Measurements from ENCODE around the gene MRPS24. TPM values are rescaled to one million over a fixed set of nuclear protein-coding genes. Genes with fewer than 3 reads are reported as not detected.
"Not testable (repeated sequence)": the region's sequence is repeated elsewhere in the genome, so short reads cannot be mapped to it uniquely, and the experiment has no call there.

The MRPS24 gene
- total RNA-seq, 1 donor from 2014 or later = 54.6 TPM

- DNase-seq (ENCODE audit: low spot score) = no peak
- Histone ChIP-seq H3K9ac (no peak overlapping the region), H3K4me1 (no peaks in the 10 kb centered on the region), H3K36me3 (no peaks in the 10 kb centered on the region), H3K27ac (no peak overlapping the region), H3K79me2 (ENCODE audit: low read depth) (no peaks in the 10 kb centered on the region), H4K20me1 (ENCODE audit: low read depth) (no peaks in the 10 kb centered on the region), H3K9me3 (ENCODE audit: low read depth) (peaks cover 4% of the 10 kb centered on the region), H3K27me3 (no peaks in the 10 kb centered on the region), H3K4me2 (no peak overlapping the region), H2AFZ (replicated peaks) (no peak overlapping the region), H3K4me3 (no peak overlapping the region), H3F3A (ENCODE audit: low read depth) (no peaks in the 10 kb centered on the region)
- Mint-ChIP-seq H3K4me3 (no peak overlapping the region), H3K4me1 (peaks cover 3% of the 10 kb centered on the region), H3K9me3 (peaks cover 4% of the 10 kb centered on the region), H3K36me3 (no peaks in the 10 kb centered on the region), H3K27ac (no peak overlapping the region), H3K27me3 (ENCODE audit: insufficient read depth, low read depth) (peaks cover 2% of the 10 kb centered on the region)
- no peak for TF ChIP-seq EZH2phosphoT487 (IDR thresholded peaks at IDR 0.05)
- no peak for TF ChIP-seq EZH2 (IDR thresholded peaks at IDR 0.05)
- TF ChIP-seq CTCF (IDR thresholded peaks at IDR 0.05) = no peak
Measured at GRCh38 chr7:43834463-43835251, 34.7 kb downstream of the MRPS24 start.

GRCh38 chr7:43830917-43831316 lies 38.4 kb downstream of the MRPS24 start:
- not testable (repeated sequence) for H3K4me1 ChIP-seq; H3F3A ChIP-seq (ENCODE audit: low read depth); H3K27ac Mint-ChIP-seq; H3K36me3 Mint-ChIP-seq; H3K4me1 Mint-ChIP-seq; H3K4me2 ChIP-seq; H2AFZ ChIP-seq (replicated peaks); H3K4me3 Mint-ChIP-seq; H3K36me3 ChIP-seq; H3K27me3 Mint-ChIP-seq (ENCODE audit: insufficient read depth, low read depth); H3K4me3 ChIP-seq; DNase-seq (ENCODE audit: low spot score); H3K27ac ChIP-seq; H3K27me3 ChIP-seq; H3K9ac ChIP-seq; H4K20me1 ChIP-seq (ENCODE audit: low read depth); H3K79me2 ChIP-seq (ENCODE audit: low read depth); H3K9me3 Mint-ChIP-seq; H3K9me3 ChIP-seq (ENCODE audit: low read depth)

GRCh38 chr7:43825391-43825808 lies 43.9 kb downstream of the MRPS24 start:
- H3K27me3 Mint-ChIP-seq (ENCODE audit: insufficient read depth, low read depth) = peaks cover 11% of the 10 kb centered on the region
- Histone ChIP-seq H3K27ac (no peak overlapping the region), H3K79me2 (ENCODE audit: low read depth) (no peaks in the 10 kb centered on the region), H3K36me3 (no peaks in the 10 kb centered on the region), H3K9me3 (ENCODE audit: low read depth) (no peaks in the 10 kb centered on the region), H3K4me1 (no peaks in the 10 kb centered on the region), H3K27me3 (no peaks in the 10 kb centered on the region), H3F3A (ENCODE audit: low read depth) (no peaks in the 10 kb centered on the region), H3K4me3 (no peak overlapping the region), H3K4me2 (no peak overlapping the region), H3K9ac (no peak overlapping the region), H4K20me1 (ENCODE audit: low read depth) (no peaks in the 10 kb centered on the region), H2AFZ (replicated peaks) (no peak overlapping the region)
- DNase-seq (ENCODE audit: low spot score) = no peak
- no peaks in the 10 kb centered on the region for H3K36me3 Mint-ChIP-seq
- TF ChIP-seq CTCF (IDR thresholded peaks at IDR 0.05) (no peak), EZH2 (IDR thresholded peaks at IDR 0.05) (no peak), EZH2phosphoT487 (IDR thresholded peaks at IDR 0.05) (no peak)
- no peaks in the 10 kb centered on the region for H3K4me1 Mint-ChIP-seq
- no peak overlapping the region for H3K4me3 Mint-ChIP-seq
- H3K27ac Mint-ChIP-seq = no peak overlapping the region
- H3K9me3 Mint-ChIP-seq = peaks cover 7% of the 10 kb centered on the region

GRCh38 chr7:43824963-43825362 lies 44.4 kb downstream of the MRPS24 start:
- Mint-ChIP-seq H3K4me3 (no peak overlapping the region), H3K36me3 (no peaks in the 10 kb centered on the region), H3K9me3 (peaks cover 7% of the 10 kb centered on the region), H3K27ac (no peak overlapping the region), H3K27me3 (ENCODE audit: insufficient read depth, low read depth) (peaks cover 9% of the 10 kb centered on the region), H3K4me1 (no peaks in the 10 kb centered on the region)
- Histone ChIP-seq H3K9me3 (ENCODE audit: low read depth) (no peaks in the 10 kb centered on the region), H3K36me3 (no peaks in the 10 kb centered on the region), H3K27ac (no peak overlapping the region), H4K20me1 (ENCODE audit: low read depth) (no peaks in the 10 kb centered on the region), H3K4me1 (no peaks in the 10 kb centered on the region), H3K79me2 (ENCODE audit: low read depth) (no peaks in the 10 kb centered on the region), H3F3A (ENCODE audit: low read depth) (no peaks in the 10 kb centered on the region), H2AFZ (replicated peaks) (no peak overlapping the region), H3K4me3 (no peak overlapping the region), H3K4me2 (no peak overlapping the region), H3K9ac (no peak overlapping the region), H3K27me3 (no peaks in the 10 kb centered on the region)
- TF ChIP-seq CTCF (IDR thresholded peaks at IDR 0.05) = no peak
- TF ChIP-seq EZH2 (IDR thresholded peaks at IDR 0.05) = no peak
- no peak for TF ChIP-seq EZH2phosphoT487 (IDR thresholded peaks at IDR 0.05)
- no peak for DNase-seq (ENCODE audit: low spot score)

GRCh38 chr7:43824513-43824912 lies 44.8 kb downstream of the MRPS24 start:
- H3K36me3 ChIP-seq; H2AFZ ChIP-seq (replicated peaks); H3K36me3 Mint-ChIP-seq; H3K27ac Mint-ChIP-seq; H3K27ac ChIP-seq; H3K27me3 ChIP-seq; H3K79me2 ChIP-seq (ENCODE audit: low read depth); H3K9ac ChIP-seq; H3K4me2 ChIP-seq; H3K4me3 ChIP-seq; H4K20me1 ChIP-seq (ENCODE audit: low read depth); DNase-seq (ENCODE audit: low spot score); H3K4me1 Mint-ChIP-seq; H3K4me1 ChIP-seq; H3K9me3 ChIP-seq (ENCODE audit: low read depth); H3F3A ChIP-seq (ENCODE audit: low read depth); H3K9me3 Mint-ChIP-seq: not testable (repeated sequence)
- Mint-ChIP-seq H3K4me3 (peak overlapping the region; percentile 59), H3K27me3 (ENCODE audit: insufficient read depth, low read depth) (peaks cover 11% of the 10 kb centered on the region)

All from neural progenitor cell (in vitro differentiated cells).